Subcutaneous adipose tissue (tissue), 4 donors: ENCODE measurements around the gene ADAMTS7. TPM values are rescaled to one million over a fixed set of nuclear protein-coding genes. Genes with fewer than 3 reads are reported as not detected.

ENCODE experiments used
- total RNA-seq, 4 donors: library from RNA; depleted of rRNA; stranded (reverse); fragments of >200 nt; gene quantifications; one replicate each; pipeline ENCODE4 v1.1.0, GENCODE V29; 2016
- TF ChIP-seq, protein P1 (sequence below): fragments of 450-650 bp; IDR thresholded peaks from one replicate; pipeline ENCODE4 v1.5.1; 2016; ENCODE audit warnings: low read depth, mild to moderate bottlenecking, control low read depth, antibody characterized with exemption, moderate library complexity

Gene ADAMTS7
- total RNA-seq, 4 donors from 2014 or later, result 4.6 to 10.2 (median 7.8) TPM

GRCh38 chr15:78763796-78764241 lies 47.4 kb downstream of the ADAMTS7 start:
- TF ChIP-seq, protein P1, sequence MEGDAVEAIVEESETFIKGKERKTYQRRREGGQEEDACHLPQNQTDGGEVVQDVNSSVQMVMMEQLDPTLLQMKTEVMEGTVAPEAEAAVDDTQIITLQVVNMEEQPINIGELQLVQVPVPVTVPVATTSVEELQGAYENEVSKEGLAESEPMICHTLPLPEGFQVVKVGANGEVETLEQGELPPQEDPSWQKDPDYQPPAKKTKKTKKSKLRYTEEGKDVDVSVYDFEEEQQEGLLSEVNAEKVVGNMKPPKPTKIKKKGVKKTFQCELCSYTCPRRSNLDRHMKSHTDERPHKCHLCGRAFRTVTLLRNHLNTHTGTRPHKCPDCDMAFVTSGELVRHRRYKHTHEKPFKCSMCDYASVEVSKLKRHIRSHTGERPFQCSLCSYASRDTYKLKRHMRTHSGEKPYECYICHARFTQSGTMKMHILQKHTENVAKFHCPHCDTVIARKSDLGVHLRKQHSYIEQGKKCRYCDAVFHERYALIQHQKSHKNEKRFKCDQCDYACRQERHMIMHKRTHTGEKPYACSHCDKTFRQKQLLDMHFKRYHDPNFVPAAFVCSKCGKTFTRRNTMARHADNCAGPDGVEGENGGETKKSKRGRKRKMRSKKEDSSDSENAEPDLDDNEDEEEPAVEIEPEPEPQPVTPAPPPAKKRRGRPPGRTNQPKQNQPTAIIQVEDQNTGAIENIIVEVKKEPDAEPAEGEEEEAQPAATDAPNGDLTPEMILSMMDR, result no peak

DNA sequence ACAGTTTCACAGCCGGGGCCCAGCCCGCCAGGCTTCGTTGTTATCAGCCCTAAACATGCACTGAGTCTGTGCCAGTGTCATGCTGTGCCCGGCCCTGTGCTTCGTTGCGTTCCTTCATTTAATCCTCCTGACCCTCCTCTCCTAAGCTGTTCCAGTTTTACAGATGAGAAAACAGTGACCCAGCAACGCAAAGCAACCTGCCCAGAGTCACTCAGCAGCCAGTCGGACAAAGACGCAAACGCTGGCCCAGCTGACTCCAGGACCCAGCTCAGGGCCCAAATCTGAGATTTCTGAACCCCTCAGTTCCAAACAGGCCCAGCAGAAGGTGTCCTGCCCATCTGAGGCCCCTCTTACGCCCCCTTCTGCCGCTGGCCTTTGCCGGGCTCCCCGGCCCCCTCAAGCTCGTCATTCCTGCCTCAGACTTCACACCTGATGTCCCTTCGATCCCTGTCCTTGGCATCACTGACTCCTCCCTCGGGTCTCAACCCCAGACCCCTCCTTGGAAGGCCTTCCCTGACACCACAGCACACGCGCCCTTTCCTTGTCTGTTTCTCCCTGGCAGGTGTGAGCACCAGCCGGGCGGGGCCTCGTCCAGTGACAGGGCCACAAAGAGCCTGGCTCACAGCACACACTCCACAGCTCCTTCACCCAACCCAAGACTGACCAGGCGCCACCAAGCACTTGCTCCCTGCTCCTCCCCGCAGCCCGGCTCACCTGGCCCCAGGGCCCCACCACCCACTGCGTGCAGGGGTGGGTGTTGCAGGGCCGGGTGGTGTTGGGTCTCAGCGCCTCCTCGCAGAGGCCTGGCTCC lies 48.1 kb downstream of the ADAMTS7 start:
- TF ChIP-seq, protein P1, result no peak

GRCh38 chr15:78761891-78762385 lies 49.3 kb downstream of the ADAMTS7 start:
- TF ChIP-seq, protein P1, result no peak

- TF ChIP-seq, protein P1, result no peak
Observed at GRCh38 chr15:78761020-78761419, 50.2 kb downstream of the ADAMTS7 start.

DNA sequence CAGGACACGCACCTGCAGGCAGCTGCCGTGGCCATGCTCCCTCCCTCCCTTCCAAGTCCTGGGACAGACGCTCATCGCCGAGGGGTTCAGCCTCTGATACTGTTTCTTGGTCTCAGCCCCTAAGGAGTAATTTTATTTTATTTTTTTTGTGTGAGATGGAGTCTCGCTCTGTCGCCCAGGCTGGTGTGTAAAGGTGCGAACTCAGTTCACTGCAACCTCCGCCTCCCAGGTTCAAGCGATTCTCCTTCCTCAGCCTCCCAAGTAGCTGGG lies 53.7 kb downstream of the ADAMTS7 start:
- TF ChIP-seq, protein P1, result no peak

GRCh38 chr15:78752492-78753358 lies 58.5 kb downstream of the ADAMTS7 start:
- TF ChIP-seq, protein P1, result no peak

DNA sequence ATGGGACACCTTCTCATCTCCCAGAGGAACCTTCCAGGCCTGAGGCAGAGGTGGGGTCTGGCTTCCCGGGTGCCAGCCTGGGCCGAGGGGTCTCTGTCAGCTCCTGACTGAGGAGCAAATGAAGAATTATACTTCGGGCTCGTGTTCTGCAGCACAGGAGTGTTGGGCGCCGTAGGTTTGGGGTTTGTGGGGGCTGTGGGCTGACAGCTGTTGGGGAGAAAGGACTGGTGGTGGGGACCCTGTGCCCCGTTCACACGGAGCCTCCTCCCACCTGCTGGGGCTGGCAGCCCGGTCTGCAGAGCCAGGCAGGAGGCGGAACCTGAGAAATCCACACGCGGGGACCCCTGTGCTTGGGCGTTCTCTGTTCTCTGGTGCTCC lies 59.7 kb downstream of the ADAMTS7 start:
- TF ChIP-seq, protein P1, result no peak
